Activated CD4-positive, alpha-beta memory T cell treated with anti-CD3 and anti-CD28 coated beads for 36 hours (primary cell): ENCODE results near the gene CD72. TPM values are rescaled to one million over a fixed set of nuclear protein-coding genes. Genes with fewer than 3 reads are reported as not detected.
"Not testable (repeated sequence)": the region's sequence is repeated elsewhere in the genome, so short reads cannot be mapped to it uniquely, and the experiment has no call there.

Experiments
- CTCF ChIA-PET: fragments of 350-600 bp; sonication (Branson Sonifier 250); formaldehyde crosslinking; loops from one replicate; lab custom pipeline; 2021; ENCODE audit warnings: antibody characterized with exemption, inconsistent platforms; lab: Charles Lee
- POLR2A ChIA-PET: fragments of 350-600 bp; sonication (Branson Sonifier 250); formaldehyde crosslinking; loops from one replicate; lab custom pipeline; 2021; ENCODE audit warnings: antibody characterized with exemption; lab: Charles Lee
- DNase-seq: peaks from one replicate; pipeline ENCODE4 v3.0.0-alpha.2; 2020
- H3K27ac Mint-ChIP-seq: one replicate; pipeline ENCODE4 v1.8.0; 2021; ENCODE audit warnings: mixed read lengths
- H3K27me3 Mint-ChIP-seq: one replicate; pipeline ENCODE4 v1.8.0; 2021; ENCODE audit warnings: mixed read lengths
- H3K36me3 Mint-ChIP-seq: one replicate; pipeline ENCODE4 v1.8.0; 2021; ENCODE audit warnings: mixed read lengths
- H3K4me1 Mint-ChIP-seq: one replicate; pipeline ENCODE4 v1.8.0; 2021; ENCODE audit warnings: low read depth, mixed read lengths
- H3K4me3 Mint-ChIP-seq: one replicate; pipeline ENCODE4 v1.8.0; 2021; ENCODE audit warnings: mild to moderate bottlenecking, mixed read lengths
- H3K9me3 Mint-ChIP-seq: one replicate; pipeline ENCODE4 v1.8.0; 2021; ENCODE audit warnings: mixed read lengths
- intact Hi-C: fragments of 100-400 bp; cut with micrococcal nuclease; formaldehyde crosslinking; loops from one replicate; pipeline ENCODE4 v1.15.1; 2023
- total RNA-seq, 2 experiments: library from RNA; stranded (reverse); gene quantifications; one replicate each; pipeline ENCODE4 v1.2.3, GENCODE V29; 2021

Gene CD72
- total RNA-seq, 2 experiments from 2014 or later: 9.4 to 9.8 TPM

- peak overlapping the region; percentile 93 for H3K4me3 Mint-ChIP-seq
- peak overlapping the region; percentile 96 for H3K27ac Mint-ChIP-seq
- peaks cover 11% of the 10 kb centered on the region for H3K36me3 Mint-ChIP-seq
- intact Hi-C loops: loop anchor here (1.0 to 5.0 kb wide), 2 partner anchors 8 to 537 kb away; no protein-coding TSS in a partner anchor
- peak; percentile 66 for DNase-seq
- no peaks in the 10 kb centered on the region for H3K27me3 Mint-ChIP-seq
- CTCF ChIA-PET: interaction anchor here (0.8 to 6.2 kb wide), 13 partner anchors 7 to 85 kb away, joined by 3 to 82 read pairs (median 5); partner anchors contain the start of genes CCDC107, CREB3, RMRP and TLN1
- POLR2A ChIA-PET: interaction anchor here (0.6 to 4.6 kb wide), 11 partner anchors 8 to 83 kb away, joined by 3 to 43 read pairs (median 5); partner anchors contain the start of genes ARHGEF39, CCDC107, CREB3 and RMRP
- H3K4me1 Mint-ChIP-seq: peaks cover 50% of the 10 kb centered on the region
- H3K9me3 Mint-ChIP-seq: no peaks in the 10 kb centered on the region
Measured at GRCh38 chr9:35649431-35650340, 31.5 kb upstream of the CD72 start.

GRCh38 chr9:35646533-35647265 lies 28.5 kb upstream of the CD72 start:
- Mint-ChIP-seq H3K4me1 (peaks cover 49% of the 10 kb centered on the region), H3K9me3 (no peaks in the 10 kb centered on the region), H3K4me3 (peak overlapping the region; percentile 91), H3K27me3 (no peaks in the 10 kb centered on the region), H3K36me3 (peaks cover 17% of the 10 kb centered on the region), H3K27ac (peak overlapping the region; percentile 93)
- ChIA-PET CTCF (interaction anchor here (0.7 to 6.2 kb wide), 22 partner anchors 8 to 152 kb away, joined by 3 to 82 read pairs (median 9); partner anchors contain the start of genes ARHGEF39, CCDC107, CREB3 and GBA2), POLR2A (interaction anchor here (0.6 to 4.6 kb wide), 15 partner anchors 9 to 757 kb away, joined by 3 to 43 read pairs (median 4); partner anchors contain the start of genes ARHGEF39, CCDC107, CREB3 and RMRP)
- intact Hi-C loops: loop anchor here (1.0 to 5.0 kb wide), 6 partner anchors 9 to 534 kb away; partner anchors contain the start of genes ARHGEF39, CREB3 and TLN1
- DNase-seq: peak; percentile 95

- H3K27ac Mint-ChIP-seq: peak overlapping the region; percentile 93
- H3K4me3 Mint-ChIP-seq: peak overlapping the region; percentile 91
- DNase-seq: no peak
- POLR2A ChIA-PET: interaction anchor here (0.6 to 4.6 kb wide), 9 partner anchors 12 to 757 kb away, joined by 3 to 43 read pairs (median 4); partner anchors contain the start of genes CCDC107, CREB3, RMRP and TLN1
- H3K36me3 Mint-ChIP-seq: peaks cover 17% of the 10 kb centered on the region
- intact Hi-C loops: loop anchor here (1.0 to 5.0 kb wide), 6 partner anchors 9 to 534 kb away; partner anchors contain the start of genes ARHGEF39, CREB3 and TLN1
- CTCF ChIA-PET: interaction anchor here (0.7 to 6.2 kb wide), 15 partner anchors 10 to 102 kb away, joined by 3 to 82 read pairs (median 10); partner anchors contain the start of genes ARHGEF39, CCDC107, CREB3 and GBA2
- H3K4me1 Mint-ChIP-seq: peaks cover 43% of the 10 kb centered on the region
- no peaks in the 10 kb centered on the region for H3K27me3 Mint-ChIP-seq
- no peaks in the 10 kb centered on the region for H3K9me3 Mint-ChIP-seq
Measured at GRCh38 chr9:35646153-35646532, 27.9 kb upstream of the CD72 start.

- H3K27ac Mint-ChIP-seq: peak overlapping the region; percentile 93
- H3K27me3 Mint-ChIP-seq, DNase-seq, H3K9me3 Mint-ChIP-seq: not testable (repeated sequence)
- intact Hi-C loops: loop anchor here (1.0 to 5.0 kb wide), 6 partner anchors 8 to 533 kb away; partner anchors contain the start of genes ARHGEF39, CREB3 and TLN1
- peak overlapping the region; percentile 91 for H3K4me3 Mint-ChIP-seq
- H3K36me3 Mint-ChIP-seq: peaks cover 21% of the 10 kb centered on the region
- ChIA-PET POLR2A (interaction anchor here (1.0 to 4.6 kb wide), 6 partner anchors 12 to 110 kb away, joined by 4 to 43 read pairs (median 10); partner anchors contain the start of genes CCDC107, CREB3, RMRP and TLN1), CTCF (interaction anchor here (0.7 to 6.2 kb wide), 13 partner anchors 11 to 102 kb away, joined by 3 to 82 read pairs (median 12); partner anchors contain the start of genes ARHGEF39, CCDC107, CREB3 and GBA2)
- H3K4me1 Mint-ChIP-seq: peaks cover 43% of the 10 kb centered on the region
Measured at GRCh38 chr9:35645736-35646135, 27.5 kb upstream of the CD72 start.

- Mint-ChIP-seq H3K27me3 (no peaks in the 10 kb centered on the region), H3K4me1 (peaks cover 44% of the 10 kb centered on the region), H3K27ac (no peak overlapping the region), H3K4me3 (no peak overlapping the region), H3K36me3 (peaks cover 16% of the 10 kb centered on the region), H3K9me3 (no peaks in the 10 kb centered on the region)
- CTCF ChIA-PET: interaction anchor here (1.0 kb wide), 1 partner anchor 31 kb away, joined by 3 read pairs; no protein-coding TSS in a partner anchor
- DNase-seq: no peak
- intact Hi-C loops: no loop called here
- POLR2A ChIA-PET: no interaction called here
Measured at GRCh38 chr9:35643046-35643445, 24.8 kb upstream of the CD72 start.

- intact Hi-C loops: not testable (repeated sequence)
- CTCF ChIA-PET: interaction anchor here (0.6 kb wide), 1 partner anchor 24 kb away, joined by 4 read pairs; no protein-coding TSS in a partner anchor
Measured at GRCh38 chr9:35641478-35641877, 23.3 kb upstream of the CD72 start.

GRCh38 chr9:35640431-35640830 lies 22.2 kb upstream of the CD72 start:
- CTCF ChIA-PET: interaction anchor here (0.8 to 3.4 kb wide), 3 partner anchors 9 to 29 kb away, joined by 3 to 18 read pairs (median 3); partner anchors contain the start of genes CCDC107 and RMRP
- H3K27me3 Mint-ChIP-seq, intact Hi-C loops, H3K9me3 Mint-ChIP-seq, DNase-seq, POLR2A ChIA-PET, H3K4me3 Mint-ChIP-seq: not testable (repeated sequence)
- H3K4me1 Mint-ChIP-seq: peaks cover 53% of the 10 kb centered on the region
- H3K27ac Mint-ChIP-seq: peak overlapping the region; percentile 35
- H3K36me3 Mint-ChIP-seq: peaks cover 16% of the 10 kb centered on the region

More at GRCh38 chr9:35641478-35641877, 23.3 kb upstream of the CD72 start:
- Mint-ChIP-seq H3K36me3 (peaks cover 16% of the 10 kb centered on the region), H3K4me1 (peaks cover 48% of the 10 kb centered on the region)
- DNase-seq, H3K27me3 Mint-ChIP-seq, H3K27ac Mint-ChIP-seq, H3K9me3 Mint-ChIP-seq, POLR2A ChIA-PET, H3K4me3 Mint-ChIP-seq: not testable (repeated sequence)

GRCh38 chr9:35639631-35640030 lies 21.4 kb upstream of the CD72 start:
- H3K4me3 Mint-ChIP-seq: peak overlapping the region; percentile 25
- no peaks in the 10 kb centered on the region for H3K27me3 Mint-ChIP-seq
- peaks cover 59% of the 10 kb centered on the region for H3K4me1 Mint-ChIP-seq
- ChIA-PET CTCF (interaction anchor here (0.7 to 3.4 kb wide), 6 partner anchors 10 to 117 kb away, joined by 3 to 18 read pairs (median 3); partner anchors contain the start of genes CCDC107 and RMRP), POLR2A (interaction anchor here (1.1 kb wide), 1 partner anchor 19 kb away, joined by 3 read pairs; the partner anchor contains the start of genes CCDC107 and RMRP)
- H3K36me3 Mint-ChIP-seq: peaks cover 15% of the 10 kb centered on the region
- intact Hi-C loops: no loop called here
- H3K9me3 Mint-ChIP-seq: no peaks in the 10 kb centered on the region
- DNase-seq: no peak
- peak overlapping the region; percentile 82 for H3K27ac Mint-ChIP-seq

GRCh38 chr9:35639225-35639624 lies 21.0 kb upstream of the CD72 start:
- POLR2A ChIA-PET: interaction anchor here (1.1 kb wide), 1 partner anchor 19 kb away, joined by 3 read pairs; the partner anchor contains the start of genes CCDC107 and RMRP
- peaks cover 56% of the 10 kb centered on the region for H3K4me1 Mint-ChIP-seq

GRCh38 chr9:35638751-35639150 lies 20.5 kb upstream of the CD72 start:
- peak overlapping the region; percentile 82 for H3K27ac Mint-ChIP-seq
- H3K27me3 Mint-ChIP-seq, intact Hi-C loops, H3K9me3 Mint-ChIP-seq, DNase-seq, H3K4me3 Mint-ChIP-seq: not testable (repeated sequence)
- ChIA-PET CTCF (interaction anchor here (0.6 to 3.4 kb wide), 5 partner anchors 8 to 118 kb away, joined by 3 to 18 read pairs (median 3); no protein-coding TSS in a partner anchor), POLR2A (interaction anchor here (1.1 kb wide), 1 partner anchor 19 kb away, joined by 3 read pairs; the partner anchor contains the start of genes CCDC107 and RMRP)
- peaks cover 56% of the 10 kb centered on the region for H3K4me1 Mint-ChIP-seq
- peaks cover 14% of the 10 kb centered on the region for H3K36me3 Mint-ChIP-seq

More at GRCh38 chr9:35639225-35639624, 21.0 kb upstream of the CD72 start:
- H3K27me3 Mint-ChIP-seq, DNase-seq, H3K9me3 Mint-ChIP-seq, intact Hi-C loops: not testable (repeated sequence)
- Mint-ChIP-seq H3K27ac (peak overlapping the region; percentile 82), H3K4me3 (peak overlapping the region; percentile 25), H3K36me3 (peaks cover 14% of the 10 kb centered on the region)
- CTCF ChIA-PET: interaction anchor here (0.7 to 3.4 kb wide), 4 partner anchors 10 to 117 kb away, joined by 3 to 18 read pairs (median 3); no protein-coding TSS in a partner anchor
